HG02870 (cell line): Measurements from ENCODE around the gene DYNLL2.
"Not testable (repeated sequence)": the region's sequence is repeated elsewhere in the genome, so short reads cannot be mapped to it uniquely, and the experiment has no call there.

Experiments used
- ATAC-seq: cut with Tn5 transposase; IDR thresholded peaks from one replicate; pipeline ENCODE4 v1.9.1; 2021; ENCODE audit warnings: mild to moderate bottlenecking, moderate library complexity; ENCODE audit not compliant: unreplicated experiment

Gene DYNLL2

GRCh38 chr17:58066401-58066800 is 16.8 kb upstream of the DYNLL2 start:
- ATAC-seq, result no peak

GRCh38 chr17:58072862-58073261 is 10.4 kb upstream of the DYNLL2 start:
- no peak for ATAC-seq

- ATAC-seq, result not testable (repeated sequence)
These were observed 10.0 kb upstream of the DYNLL2 start for GRCh38 chr17:58073266-58073665.

- not testable (repeated sequence) for ATAC-seq
These were observed 8.8 kb upstream of the DYNLL2 start for GRCh38 chr17:58074406-58074805.

GRCh38 chr17:58079300-58080033 is 3.8 kb upstream of the DYNLL2 start:
- no peak for ATAC-seq

DNA sequence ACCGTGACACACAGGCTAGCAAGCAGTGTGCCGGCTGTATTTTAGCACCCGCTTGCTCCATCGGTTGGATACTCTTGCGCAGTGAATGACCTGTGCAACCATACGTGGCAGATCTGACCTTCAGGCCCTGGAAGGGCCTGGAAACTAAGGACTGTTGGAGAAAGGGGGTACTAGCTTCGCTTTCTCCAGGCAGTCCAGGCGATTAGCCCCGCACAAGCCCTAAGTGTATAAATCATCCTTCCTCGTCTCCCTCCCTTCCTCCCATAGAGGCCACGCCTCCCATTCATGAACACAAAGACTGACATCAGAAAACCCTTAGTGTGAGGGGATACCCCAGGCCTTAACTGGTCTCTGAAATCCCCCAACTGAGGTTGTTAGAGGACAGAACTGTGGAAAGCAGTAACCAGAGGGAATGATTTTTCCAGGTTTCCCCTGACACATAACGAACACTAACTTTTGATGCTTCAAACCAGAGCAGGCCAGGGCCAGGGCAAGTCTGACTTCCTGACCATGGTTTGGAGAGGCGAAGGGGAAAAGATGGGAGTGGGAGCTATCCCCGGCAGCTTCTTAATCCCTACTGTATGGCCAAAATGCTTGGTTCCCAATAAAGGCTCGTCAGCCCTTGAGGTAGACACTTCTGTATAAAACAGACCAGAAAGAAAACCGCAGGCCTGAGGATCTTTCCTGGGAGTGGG is 1.4 kb upstream of the DYNLL2 start:
- no peak for ATAC-seq

- no peak for ATAC-seq
These were observed 814 bp upstream of the DYNLL2 start for GRCh38 chr17:58082341-58082869.

DNA sequence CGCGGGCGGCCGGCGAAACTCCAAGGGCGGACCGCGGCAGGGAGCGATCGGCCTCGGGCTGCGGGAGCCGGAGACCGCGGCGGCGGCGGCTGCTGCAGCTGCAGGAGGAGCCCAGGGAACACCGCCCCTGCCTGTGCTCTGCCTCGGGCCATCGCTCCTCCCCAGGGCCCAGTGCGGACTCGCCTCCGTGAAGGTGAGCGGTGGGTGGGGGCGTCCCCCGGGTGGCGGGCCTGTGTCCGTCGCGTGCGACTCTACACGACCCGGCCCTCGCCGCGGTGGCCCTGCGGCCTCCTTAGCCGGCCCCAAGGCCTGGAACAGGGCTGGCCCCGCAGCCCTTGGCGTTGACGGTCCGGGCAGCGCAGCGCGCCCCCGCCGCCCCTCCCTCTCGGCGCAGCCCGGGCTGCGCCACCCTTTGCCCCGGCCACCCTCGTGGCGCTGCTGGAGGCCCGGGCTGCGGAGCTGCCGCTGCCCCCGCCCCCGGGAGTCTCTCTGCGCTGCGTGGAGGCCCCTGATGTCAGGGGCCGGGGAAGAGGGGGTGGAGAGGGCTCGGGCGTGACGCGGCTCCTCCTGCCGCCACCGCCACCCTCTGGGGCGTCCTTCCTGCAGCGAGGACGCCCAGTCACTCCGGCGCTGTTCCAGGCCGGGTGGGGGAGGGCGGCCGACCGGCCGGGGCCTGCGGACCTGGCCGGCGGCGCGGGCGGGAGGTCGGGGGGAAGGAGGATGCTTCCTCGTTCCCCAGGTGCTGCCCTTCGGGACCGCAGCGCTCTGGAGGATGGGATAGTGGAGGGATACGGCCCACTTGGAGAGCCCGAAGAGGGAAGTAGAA is 485 bp downstream of the DYNLL2 start:
- ATAC-seq, result peak; percentile 48

GRCh38 chr17:58084317-58084981 is 1.2 kb downstream of the DYNLL2 start:
- ATAC-seq, result no peak

GRCh38 chr17:58085039-58085715 is 2.0 kb downstream of the DYNLL2 start:
- no peak for ATAC-seq

GRCh38 chr17:58086953-58087352 is 3.7 kb downstream of the DYNLL2 start:
- ATAC-seq, result no peak

- no peak for ATAC-seq
These were observed 5.4 kb downstream of the DYNLL2 start for GRCh38 chr17:58088624-58089023.

DNA sequence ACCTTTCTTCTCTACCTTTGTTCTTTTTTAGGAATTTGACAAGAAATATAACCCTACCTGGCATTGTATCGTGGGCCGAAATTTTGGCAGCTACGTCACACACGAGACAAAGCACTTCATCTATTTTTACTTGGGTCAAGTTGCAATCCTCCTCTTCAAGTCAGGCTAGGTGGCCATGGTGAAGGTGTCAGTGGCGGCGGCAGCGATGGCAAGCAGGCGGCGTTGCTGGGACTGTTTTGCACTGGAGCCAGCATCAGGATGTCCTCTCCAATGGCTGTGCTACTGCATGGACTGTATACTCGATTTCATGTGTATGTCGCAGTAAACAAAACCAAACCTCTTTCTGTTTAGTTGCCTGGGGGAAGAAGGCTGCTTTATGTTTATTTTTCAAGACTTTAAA is 5.9 kb downstream of the DYNLL2 start:
- no peak for ATAC-seq

DNA sequence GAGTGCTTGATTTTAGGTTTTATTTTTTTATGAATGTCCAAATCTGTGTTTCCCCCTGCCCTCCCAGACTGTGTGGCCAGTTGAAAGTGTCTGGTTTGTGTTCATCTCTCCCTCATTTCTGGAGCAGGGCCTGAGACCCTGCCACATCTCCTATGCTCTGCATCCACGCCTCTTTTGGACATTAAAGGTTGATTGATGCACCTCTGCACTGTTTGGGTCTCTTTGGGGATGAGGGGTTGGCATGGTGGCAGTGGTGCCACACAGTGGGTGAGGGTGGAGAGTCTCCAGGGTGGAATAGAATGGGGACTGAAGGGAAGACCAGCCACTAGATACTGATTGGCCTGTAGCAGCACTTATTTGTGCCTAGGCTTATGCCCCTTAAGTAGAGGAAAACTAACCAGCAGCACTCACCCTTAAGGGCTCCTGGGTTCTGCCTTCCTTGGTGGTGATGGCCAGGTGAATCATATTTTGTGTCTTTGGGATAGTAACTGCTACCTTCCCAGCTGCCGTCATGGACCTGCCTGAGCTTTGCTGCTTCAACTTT is 7.9 kb downstream of the DYNLL2 start:
- ATAC-seq, result no peak

DNA sequence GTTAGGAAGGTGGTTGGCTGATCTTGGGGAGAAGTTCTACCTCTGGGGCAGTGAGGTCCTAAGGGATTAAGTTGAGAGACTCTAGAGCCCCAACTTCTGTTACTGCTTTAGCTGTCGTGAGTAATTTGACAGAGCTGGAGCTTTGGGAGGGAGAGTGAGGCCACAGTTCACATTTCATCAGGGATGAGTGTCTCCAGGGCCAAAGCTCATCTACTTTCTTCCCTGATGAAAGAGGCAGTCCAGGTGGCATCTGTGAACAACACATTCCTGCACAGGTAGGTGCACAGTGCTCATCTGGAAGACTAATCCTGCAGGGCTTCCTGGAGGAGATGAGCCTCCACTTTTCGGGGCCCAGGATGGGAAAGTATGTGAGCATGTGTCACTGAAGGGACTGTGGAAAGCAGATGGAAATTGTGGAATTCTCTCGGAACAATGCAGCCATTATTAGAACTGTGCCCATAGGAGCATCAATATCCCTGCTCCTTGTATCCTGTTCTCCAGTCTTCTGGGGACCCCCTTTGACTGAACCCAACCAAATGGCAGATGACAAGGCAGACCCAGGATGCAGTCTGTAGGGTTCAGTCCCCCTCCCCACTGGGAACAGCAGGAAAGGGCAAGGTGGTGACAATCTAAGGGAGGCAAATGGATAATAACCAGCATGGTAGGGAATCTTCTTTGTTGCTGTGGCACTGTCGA is 9.0 kb downstream of the DYNLL2 start:
- no peak for ATAC-seq

DNA sequence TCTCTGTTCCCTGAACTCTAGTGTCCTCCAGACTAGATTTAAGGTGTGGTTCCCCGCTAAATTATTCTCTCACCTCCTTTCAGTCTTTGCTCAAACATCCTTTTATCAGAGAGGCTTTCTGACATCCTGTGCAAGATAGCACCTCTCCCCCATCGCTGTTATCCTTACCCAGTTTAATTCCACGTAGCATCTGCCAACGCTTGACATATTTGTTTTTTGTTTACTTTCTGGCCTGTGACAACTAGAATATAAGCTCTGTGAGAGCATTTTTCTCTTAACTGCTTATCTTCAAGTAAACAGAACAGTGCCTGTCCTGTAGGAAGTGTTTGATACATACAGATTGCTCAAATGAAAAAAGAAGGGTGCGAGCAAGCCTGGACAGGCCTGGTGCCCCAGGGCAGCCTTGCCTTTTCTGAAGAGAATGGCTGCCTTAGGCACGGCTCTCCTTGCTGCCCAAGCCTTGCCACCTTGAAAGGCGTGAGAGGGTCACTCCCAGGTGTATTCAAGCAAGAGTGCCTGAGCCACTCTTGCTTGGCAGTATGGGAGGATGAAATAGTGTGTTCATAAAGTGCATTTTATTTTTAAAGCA is 9.7 kb downstream of the DYNLL2 start:
- ATAC-seq, result no peak

DNA sequence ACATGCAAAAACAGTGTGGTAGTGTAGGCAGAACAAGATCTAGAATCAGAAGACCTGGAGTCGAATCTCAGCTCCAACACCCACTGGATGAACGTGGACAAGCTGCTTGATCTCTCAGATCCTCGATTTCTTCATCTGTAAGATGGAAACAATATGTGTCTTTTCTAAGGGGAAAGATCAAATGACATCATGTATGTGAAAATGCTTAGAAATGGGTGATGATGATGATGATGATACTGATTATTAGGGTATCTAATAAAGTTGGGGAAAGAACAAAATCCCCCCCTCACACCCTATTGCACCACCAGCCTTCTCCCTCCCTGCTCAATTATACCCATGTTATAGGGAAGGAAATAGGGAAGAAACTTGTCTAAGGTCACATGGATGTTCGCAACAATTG is 10.9 kb downstream of the DYNLL2 start:
- no peak for ATAC-seq

- no peak for ATAC-seq
These were observed 13.7 kb downstream of the DYNLL2 start for GRCh38 chr17:58096892-58097291.
